ENCODE results near the gene SRPRB.

The SRPRB gene

DNA sequence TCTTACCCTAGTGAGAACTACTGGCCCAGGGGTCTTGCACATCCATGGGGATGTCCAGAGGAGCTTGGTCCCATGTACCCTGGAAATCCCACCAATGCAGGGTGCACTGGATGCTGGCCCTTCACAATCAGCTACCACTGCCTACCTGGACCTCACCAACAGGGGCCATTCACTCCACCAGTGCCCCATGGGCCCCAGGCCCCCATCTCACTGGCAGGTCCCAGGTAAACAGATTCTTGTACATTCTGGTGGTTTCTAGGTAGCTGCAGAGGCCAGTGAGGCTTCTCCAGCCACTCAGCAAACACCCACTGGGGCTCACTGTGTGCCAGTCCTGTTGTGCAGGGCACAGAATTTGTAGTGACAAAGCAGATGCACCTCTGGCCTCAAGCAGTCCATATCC is 65.2 kb downstream of the SRPRB start:
- H3K4me3 ChIP-seq (ENCODE audit: low read depth, low read length), result no peak overlapping the region
- TF ChIP-seq, protein P1, sequence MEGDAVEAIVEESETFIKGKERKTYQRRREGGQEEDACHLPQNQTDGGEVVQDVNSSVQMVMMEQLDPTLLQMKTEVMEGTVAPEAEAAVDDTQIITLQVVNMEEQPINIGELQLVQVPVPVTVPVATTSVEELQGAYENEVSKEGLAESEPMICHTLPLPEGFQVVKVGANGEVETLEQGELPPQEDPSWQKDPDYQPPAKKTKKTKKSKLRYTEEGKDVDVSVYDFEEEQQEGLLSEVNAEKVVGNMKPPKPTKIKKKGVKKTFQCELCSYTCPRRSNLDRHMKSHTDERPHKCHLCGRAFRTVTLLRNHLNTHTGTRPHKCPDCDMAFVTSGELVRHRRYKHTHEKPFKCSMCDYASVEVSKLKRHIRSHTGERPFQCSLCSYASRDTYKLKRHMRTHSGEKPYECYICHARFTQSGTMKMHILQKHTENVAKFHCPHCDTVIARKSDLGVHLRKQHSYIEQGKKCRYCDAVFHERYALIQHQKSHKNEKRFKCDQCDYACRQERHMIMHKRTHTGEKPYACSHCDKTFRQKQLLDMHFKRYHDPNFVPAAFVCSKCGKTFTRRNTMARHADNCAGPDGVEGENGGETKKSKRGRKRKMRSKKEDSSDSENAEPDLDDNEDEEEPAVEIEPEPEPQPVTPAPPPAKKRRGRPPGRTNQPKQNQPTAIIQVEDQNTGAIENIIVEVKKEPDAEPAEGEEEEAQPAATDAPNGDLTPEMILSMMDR (IDR thresholded peaks at IDR 0.05; ENCODE audit: low read depth, low read length, missing control alignments), result no peak
- DNase-seq (ENCODE audit: low read depth), result no peak
